K562 (cell line): ENCODE data around the gene NPDC1. TPM values are rescaled to one million over a fixed set of nuclear protein-coding genes. Genes with fewer than 3 reads are reported as not detected.
A peak's percentile ranks its signal among the peaks of the same experiment; 100 is the strongest.

ENCODE experiments used
- ATF2 ChIP-seq: sonication (generic); formaldehyde crosslinking; IDR thresholded peaks from 2 replicates; pipeline ENCODE4 v1.8.1; 2022; ENCODE audit warnings: missing genetic modification reagents
- CAMTA2 ChIP-seq: fragments of 250-450 bp; sonication (Bioruptor Pico); conservative IDR thresholded peaks from 2 replicates; pipeline ENCODE4 v1.5.1; 2022
- CTCF ChIP-seq, 3 experiments: IDR thresholded peaks in 2 of 3; conservative IDR thresholded peaks in 1 of 3; 2 replicates each; pipeline ENCODE4 v1.5.1; 2011 to 2012; ENCODE audit warnings: low read length in 3 of 3, mild to moderate bottlenecking in 3 of 3, control low read depth in 2 of 3, improper control_type of control experiment in 1 of 3, inconsistent platforms in 1 of 3, low read depth in 1 of 3, mixed read lengths in 1 of 3, moderate library complexity in 1 of 3; ENCODE audit not compliant: insufficient read depth in 2 of 3
- CTCFL ChIP-seq: IDR thresholded peaks from 2 replicates; pipeline ENCODE4 v1.6.1; 2011; ENCODE audit warnings: borderline replicate concordance, low read depth, mild to moderate bottlenecking, moderate library complexity, low read length; ENCODE audit not compliant: insufficient read depth, poor library complexity, severe bottlenecking
- E2F6 ChIP-seq, 2 experiments: IDR thresholded peaks; 2 replicates each; pipeline ENCODE4 v1.6.1; 2011; ENCODE audit warnings: borderline replicate concordance in 1 of 2, control low read depth in 1 of 2, low read depth in 1 of 2, low read length in 1 of 2, mild to moderate bottlenecking in 1 of 2, mixed read lengths in 1 of 2, moderate library complexity in 1 of 2; ENCODE audit not compliant: insufficient read depth in 1 of 2, insufficient read length in 1 of 2, poor library complexity in 1 of 2, severe bottlenecking in 1 of 2; ENCODE audit errors: extremely low read depth in 1 of 2
- EP400 ChIP-seq: fragments of 450-650 bp; IDR thresholded peaks from 2 replicates; pipeline ENCODE4 v1.6.1; 2017; ENCODE audit warnings: antibody characterized with exemption, mild to moderate bottlenecking, moderate library complexity
- MYC ChIP-seq, 2 experiments: fragments of 250-450 bp in 1 of 2; sonication (Bioruptor Pico) in 1 of 2; IDR thresholded peaks; 2 replicates each; pipeline versions ENCODE4 v1.5.1 to v1.6.1; 2012 to 2021; ENCODE audit warnings: low read depth in 2 of 2, borderline replicate concordance in 1 of 2, improper control_type of control experiment in 1 of 2, low read length in 1 of 2, mild to moderate bottlenecking in 1 of 2, moderate library complexity in 1 of 2
- NR4A1 ChIP-seq, 2 experiments: fragments of 250-450 bp in 1 of 2; fragments of 450-650 bp in 1 of 2; sonication (Bioruptor Pico) in 1 of 2; IDR thresholded peaks; 2 replicates each; pipeline versions ENCODE4 v1.4.0 to v1.6.1; 2016 to 2020; ENCODE audit warnings: mild to moderate bottlenecking in 2 of 2, missing compliant biosample characterization in 1 of 2, missing genetic modification characterization in 1 of 2, moderate library complexity in 1 of 2
- POLR2G ChIP-seq: fragments of 200-400 bp; formaldehyde crosslinking; IDR thresholded peaks from 2 replicates; pipeline ENCODE4 v1.6.1; 2017; ENCODE audit warnings: low read depth, mild to moderate bottlenecking, antibody characterized with exemption, low read length, moderate library complexity
- RBM34 ChIP-seq: fragments of 200-400 bp; formaldehyde crosslinking; IDR thresholded peaks from 2 replicates; pipeline ENCODE4 v1.6.1; 2018; ENCODE audit warnings: low read length, borderline replicate concordance; ENCODE audit not compliant: insufficient read depth
- STAG1 ChIP-seq: sonication (generic); formaldehyde crosslinking; IDR thresholded peaks from 2 replicates; pipeline ENCODE4 v1.5.0; 2020; ENCODE audit warnings: missing genetic modification reagents, borderline replicate concordance
- ZNF24 ChIP-seq: fragments of 450-650 bp; IDR thresholded peaks from 2 replicates; pipeline ENCODE4 v1.6.1; 2016
- ZNF253 ChIP-seq: fragments of 250-450 bp; sonication (Bioruptor Pico); conservative IDR thresholded peaks from 2 replicates; pipeline ENCODE4 v1.6.1; 2021; ENCODE audit warnings: mild to moderate bottlenecking
- ZNF445 ChIP-seq: fragments of 250-450 bp; sonication (Bioruptor Pico); IDR thresholded peaks from 2 replicates; pipeline ENCODE4 v1.4.0; 2020; ENCODE audit warnings: low read depth, mild to moderate bottlenecking, moderate library complexity
- ZNF740 ChIP-seq, 3 experiments: fragments of 200-800 bp in 1 of 3; sonication (Bioruptor generic) in 1 of 3; sonication (generic) in 1 of 3; formaldehyde crosslinking in 1 of 3; IDR thresholded peaks; 2 replicates each; pipeline versions ENCODE4 v1.6.1 to v1.8.0; 2016 to 2022; ENCODE audit warnings: mild to moderate bottlenecking in 2 of 3, missing compliant biosample characterization in 2 of 3, missing genetic modification characterization in 2 of 3, missing genetic modification reagents in 1 of 3
- ZNF778 ChIP-seq: fragments of 450-650 bp; formaldehyde crosslinking; IDR thresholded peaks from 2 replicates; pipeline ENCODE4 v1.4.0; 2020; ENCODE audit warnings: mild to moderate bottlenecking, moderate library complexity
- polyA plus RNA-seq, 8 experiments: library from polyadenylated mRNA; depleted of rRNA in 4 of 8; stranded (reverse) in 5 of 8; unstranded in 3 of 8; fragments of >200 nt; fragmentation: Nextera tagmentation in 2 of 8; fragmentation: Illumina TruSeq in 1 of 8; extraction: Ambion mirVana in 2 of 8; extraction: Trizol in 1 of 8; gene quantifications; 2 replicates each; pipeline versions ENCODE4 v1.2.1 to v1.2.3, GENCODE V29; 2011 to 2014; ENCODE audit warnings: inconsistent platforms in 1 of 8, missing spikeins in 1 of 8
- total RNA-seq, 7 experiments: library from RNA; depleted of rRNA in 6 of 7; stranded (reverse); fragments of >200 nt in 6 of 7; fragmentation: Illumina TruSeq in 2 of 7; extraction: Trizol in 2 of 7; gene quantifications; 2 replicates each; pipeline versions ENCODE4 v1.2.1 to v1.2.3, GENCODE V29; 2011 to 2021; ENCODE audit warnings: low replicate concordance in 1 of 7

Gene NPDC1
- total and polyA plus RNA-seq, 9 of the 15 experiments (the other 6 are each of a cell fraction or from before 2014, with no cell fraction given): 0.06 to 2.1 (median 0.53) TPM; not detected in 3

- TF ChIP-seq EP400 (no peak), ZNF445 (CRISPR knock-in tag) (no peak), NR4A1 (CRISPR knock-in tag; IDR thresholded peaks at IDR 0.05) (no peak), NR4A1 (tag; IDR thresholded peaks at IDR 0.05) (no peak), POLR2G (no peak), ZNF778 (CRISPR knock-in tag) (no peak), CTCFL (peak; percentile 81), MYC (IDR thresholded peaks at IDR 0.05; ENCODE audit: low read depth, low read length) (0 out of 2 replicates have a peak, but pooled peaks have one; percentile 11), MYC (CRISPR knock-in tag; IDR thresholded peaks at IDR 0.05; ENCODE audit: borderline replicate concordance, low read depth) (no peak), E2F6 (IDR thresholded peaks at IDR 0.05; ENCODE audit: borderline replicate concordance in 1 of 2, extremely low read depth in 1 of 2, insufficient read depth in 1 of 2, insufficient read length in 1 of 2, low read depth in 1 of 2, low read length in 1 of 2, poor library complexity in 1 of 2, severe bottlenecking in 1 of 2) (peak in 1 of 2 experiments; percentile 43), CTCF (IDR thresholded peaks at IDR 0.05 in 2 of 3, conservative IDR thresholded peaks at IDR 0.05 in 1 of 3; ENCODE audit: insufficient read depth in 2 of 3, low read depth in 1 of 3, low read length in 3 of 3) (peak; percentile 83 to 85 (median 83)), ATF2 (CRISPR knock-in tag) (no peak), ZNF24 (no peak), CAMTA2 (no peak), RBM34 (no peak), STAG1 (peak; percentile 35; the same call in 1 of the 2 replicates), ZNF253 (CRISPR knock-in tag) (no peak), ZNF740 (CRISPR knock-in tag; IDR thresholded peaks at IDR 0.05) (no peak), ZNF740 (tag; IDR thresholded peaks at IDR 0.05) (no peak)
Observed at GRCh38 chr9:137049544-137050449, 3.8 kb upstream of the NPDC1 start (continued).
